Esophagus (tissue), 2 donors: Measurements from ENCODE around the gene CTNNA2. TPM values are rescaled to one million over a fixed set of nuclear protein-coding genes. Genes with fewer than 3 reads are reported as not detected.

ENCODE experiments used
- H3K27ac ChIP-seq, 2 donors: one replicate each; pipeline ENCODE4 v1.5.1; 2013; ENCODE audit warnings: low read depth in 2 of 2, mild to moderate bottlenecking in 2 of 2, inconsistent platforms in 1 of 2, low read length in 1 of 2, moderate library complexity in 1 of 2
- H3K27me3 ChIP-seq, 2 donors: one replicate each; pipeline ENCODE4 v1.6.1; 2013; ENCODE audit warnings: low read length in 2 of 2, control low read depth in 1 of 2, mild to moderate bottlenecking in 1 of 2; ENCODE audit not compliant: insufficient read depth in 2 of 2, control insufficient read depth in 1 of 2
- H3K36me3 ChIP-seq, 2 donors: one replicate each; pipeline ENCODE4 v1.6.1; 2013; ENCODE audit warnings: low read length in 1 of 2; ENCODE audit not compliant: control insufficient read depth in 2 of 2, insufficient read depth in 2 of 2
- H3K4me1 ChIP-seq, 2 donors: one replicate each; pipeline ENCODE4 v1.6.1; 2013; ENCODE audit warnings: low read length in 1 of 2; ENCODE audit not compliant: control insufficient read depth in 2 of 2, insufficient read depth in 2 of 2
- H3K4me3 ChIP-seq, 2 donors: one replicate each; pipeline ENCODE4 v1.5.1; 2013; ENCODE audit warnings: low read length in 2 of 2, mild to moderate bottlenecking in 2 of 2, low read depth in 1 of 2, moderate library complexity in 1 of 2
- H3K9me3 ChIP-seq, 2 donors: one replicate each; pipeline ENCODE4 v1.6.1; 2013; ENCODE audit warnings: mild to moderate bottlenecking in 2 of 2, low read depth in 1 of 2, low read length in 1 of 2, moderate library complexity in 1 of 2; ENCODE audit not compliant: control insufficient read depth in 2 of 2, insufficient read depth in 1 of 2
- WGBS, 2 donors: extraction: QIAGEN DNeasy Blood & Tissue Kit; methylation state at CpG; one replicate each; pipeline ENCODE4 v1.1.7; 2013; 5-methylcytosine and 5-hydroxymethylcytosine counted together
- polyA plus RNA-seq, 2 donors: library from polyadenylated mRNA; stranded (reverse); fragments of 200-250 nt; gene quantifications; one replicate each; pipeline ENCODE4 v1.2.3, GENCODE V29; 2013
- donor health status: healthy with polysubstance abuse.
- donor health status: Bipolar disorder and iron deficiency.

CTNNA2 gene
- polyA plus RNA-seq, 2 donors: 0.02 TPM; not detected in 1

DNA sequence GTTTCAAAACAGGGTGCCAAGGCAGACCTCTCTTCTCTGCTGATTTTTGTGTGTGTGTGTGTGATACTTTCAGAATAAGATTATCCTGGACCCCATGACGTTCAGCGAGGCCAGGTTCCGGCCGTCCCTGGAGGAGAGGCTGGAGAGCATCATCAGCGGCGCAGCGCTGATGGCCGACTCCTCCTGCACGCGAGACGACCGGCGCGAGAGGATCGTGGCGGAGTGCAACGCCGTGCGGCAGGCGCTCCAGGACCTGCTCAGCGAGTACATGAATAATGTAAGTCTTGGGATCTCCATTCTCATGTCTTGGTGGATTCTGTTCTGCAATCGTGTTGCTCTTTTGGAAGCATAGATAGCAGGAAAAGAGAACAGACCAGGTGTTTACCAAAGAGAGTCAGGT, 396.7 kb downstream of the CTNNA2 start:
- Histone ChIP-seq H3K27ac (no peak overlapping the region), H3K36me3 (no peaks in the 10 kb centered on the region), H3K4me3 (no peak overlapping the region), H3K27me3 (no peaks in the 10 kb centered on the region), H3K9me3 (no peaks in the 10 kb centered on the region), H3K4me1 (no peaks in the 10 kb centered on the region)
- 92 to 94% methylated on average over 22 of the region's 22 CpGs for WGBS, 2 donors

- Histone ChIP-seq H3K4me1 (no peaks in the 10 kb centered on the region), H3K36me3 (no peaks in the 10 kb centered on the region), H3K27me3 (no peaks in the 10 kb centered on the region), H3K4me3 (no peak overlapping the region), H3K9me3 (no peaks in the 10 kb centered on the region), H3K27ac (no peak overlapping the region)
- WGBS, 2 donors: 63 to 70% methylated on average over 1 of the region's 1 CpG
Observed at GRCh38 chr2:79910643-79911042, 397.8 kb downstream of the CTNNA2 start.

DNA sequence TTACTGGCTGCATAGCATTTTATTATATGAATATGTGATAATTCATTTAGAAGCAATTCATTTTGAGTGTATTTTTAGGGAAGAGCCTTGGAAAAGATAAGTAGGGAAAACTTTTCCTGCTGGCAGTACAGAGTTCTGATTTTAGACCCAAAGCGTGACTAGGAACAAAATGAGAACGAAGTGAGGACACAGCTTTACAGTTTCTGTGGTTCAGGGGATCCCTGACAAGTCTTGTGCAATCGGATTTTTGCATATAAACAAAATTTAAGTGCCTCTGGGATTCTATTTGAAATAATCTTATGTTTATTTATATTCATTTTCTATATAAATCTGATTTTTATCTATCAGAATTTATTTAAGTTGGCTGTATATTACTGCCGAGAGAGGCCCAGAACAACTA, 402.6 kb downstream of the CTNNA2 start:
- 60 to 67% methylated on average over 4 of the region's 4 CpGs for WGBS, 2 donors
- H3K9me3 ChIP-seq: no peaks in the 10 kb centered on the region

GRCh38 chr2:79916285-79916684, 403.4 kb downstream of the CTNNA2 start:
- no peaks in the 10 kb centered on the region for H3K9me3 ChIP-seq

More for the DNA sequence above, 402.6 kb downstream of the CTNNA2 start:
- no peaks in the 10 kb centered on the region for H3K27me3 ChIP-seq
- H3K27ac ChIP-seq: no peak overlapping the region
- no peak overlapping the region for H3K4me3 ChIP-seq
- H3K4me1 ChIP-seq: no peaks in the 10 kb centered on the region
- H3K36me3 ChIP-seq: no peaks in the 10 kb centered on the region

DNA sequence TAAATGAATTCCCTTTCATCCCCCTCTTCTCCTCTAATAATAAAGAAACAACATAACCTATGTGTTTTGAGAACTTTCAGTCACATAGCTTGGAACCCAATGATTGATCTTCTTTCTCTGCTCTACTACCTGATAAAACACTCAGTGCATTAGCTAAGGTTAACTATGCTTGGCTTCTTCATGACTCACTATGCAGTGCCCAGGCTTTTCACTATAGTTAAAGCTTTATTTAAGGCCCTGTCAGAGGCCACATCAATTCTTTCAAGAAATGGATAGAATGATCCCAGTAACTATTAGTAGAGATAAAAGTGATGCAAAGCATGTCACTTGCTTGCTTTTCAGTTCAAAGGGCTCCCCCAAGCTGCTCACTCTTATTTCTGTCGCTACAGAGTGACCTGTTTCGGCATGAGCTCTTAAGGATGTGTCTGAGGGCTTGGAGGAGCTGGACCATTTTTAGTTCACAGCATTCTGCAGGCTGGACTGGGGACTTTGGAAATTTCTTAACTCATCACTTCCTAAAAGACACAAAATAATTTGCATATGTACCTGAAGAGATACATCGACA, 407.7 kb downstream of the CTNNA2 start:
- no peaks in the 10 kb centered on the region for H3K36me3 ChIP-seq
- no peak overlapping the region for H3K27ac ChIP-seq
- H3K4me1 ChIP-seq: no peaks in the 10 kb centered on the region
- 38 to 60% methylated on average over 3 of the region's 3 CpGs for WGBS, 2 donors
- no peaks in the 10 kb centered on the region for H3K9me3 ChIP-seq
- no peak overlapping the region for H3K4me3 ChIP-seq
- H3K27me3 ChIP-seq: no peaks in the 10 kb centered on the region

More at GRCh38 chr2:79916285-79916684, 403.4 kb downstream of the CTNNA2 start:
- Histone ChIP-seq H3K27ac (no peak overlapping the region), H3K27me3 (no peaks in the 10 kb centered on the region), H3K4me3 (no peak overlapping the region), H3K4me1 (no peaks in the 10 kb centered on the region), H3K36me3 (no peaks in the 10 kb centered on the region)
- WGBS, 2 donors: 76 to 88% methylated on average over 2 to 3 of the region's 4 CpGs

- H3K27ac ChIP-seq: no peak overlapping the region
- H3K9me3 ChIP-seq: no peaks in the 10 kb centered on the region
- 69 to 81% methylated on average over 3 of the region's 3 CpGs for WGBS, 2 donors
- no peaks in the 10 kb centered on the region for H3K36me3 ChIP-seq
- H3K4me3 ChIP-seq: no peak overlapping the region
- no peaks in the 10 kb centered on the region for H3K4me1 ChIP-seq
- H3K27me3 ChIP-seq: no peaks in the 10 kb centered on the region
Observed at GRCh38 chr2:79929624-79930023, 416.8 kb downstream of the CTNNA2 start.

DNA sequence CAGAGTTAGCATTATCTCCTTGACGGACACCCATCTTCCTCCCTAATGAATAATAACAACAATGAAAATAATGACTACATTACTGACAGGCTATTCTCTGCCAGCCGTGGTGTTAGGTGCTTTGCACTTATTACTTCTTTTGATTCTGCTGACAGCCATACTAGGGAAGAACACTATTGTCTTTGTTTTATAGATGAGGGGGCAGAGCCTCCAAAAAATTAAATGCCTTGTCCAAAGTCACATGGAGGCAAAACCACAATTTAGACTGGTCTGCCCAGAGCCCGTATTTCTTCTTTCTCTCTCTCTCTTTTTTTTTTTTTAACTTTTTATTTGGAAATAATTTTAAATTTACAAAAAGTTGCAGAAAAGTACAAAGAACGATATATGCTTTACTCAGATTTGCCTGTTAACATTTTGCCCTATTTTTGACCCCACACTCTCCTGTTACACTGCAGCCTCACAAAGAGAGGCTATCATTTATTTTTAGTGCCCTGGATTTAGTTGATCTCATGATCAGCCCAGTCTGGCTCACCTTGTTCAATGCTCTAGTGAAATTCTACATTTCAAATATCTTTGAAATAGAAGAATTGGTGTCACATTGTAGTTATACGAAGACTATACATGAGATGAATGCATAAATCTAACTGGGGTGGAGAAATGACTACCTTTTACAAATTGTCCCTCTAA, 422.3 kb downstream of the CTNNA2 start:
- Histone ChIP-seq H3K4me1 (no peaks in the 10 kb centered on the region), H3K4me3 (no peak overlapping the region), H3K27me3 (no peaks in the 10 kb centered on the region), H3K36me3 (no peaks in the 10 kb centered on the region), H3K27ac (no peak overlapping the region), H3K9me3 (no peaks in the 10 kb centered on the region)
- 43 to 46% methylated on average over 5 of the region's 5 CpGs for WGBS, 2 donors

- Histone ChIP-seq H3K27ac (no peak overlapping the region), H3K36me3 (no peaks in the 10 kb centered on the region), H3K4me1 (no peaks in the 10 kb centered on the region), H3K9me3 (no peaks in the 10 kb centered on the region), H3K4me3 (no peak overlapping the region), H3K27me3 (no peaks in the 10 kb centered on the region)
- 5 to 7% methylated on average over 9 of the region's 9 CpGs for WGBS, 2 donors
Observed at GRCh38 chr2:79935771-79936657, 423.2 kb downstream of the CTNNA2 start.

DNA sequence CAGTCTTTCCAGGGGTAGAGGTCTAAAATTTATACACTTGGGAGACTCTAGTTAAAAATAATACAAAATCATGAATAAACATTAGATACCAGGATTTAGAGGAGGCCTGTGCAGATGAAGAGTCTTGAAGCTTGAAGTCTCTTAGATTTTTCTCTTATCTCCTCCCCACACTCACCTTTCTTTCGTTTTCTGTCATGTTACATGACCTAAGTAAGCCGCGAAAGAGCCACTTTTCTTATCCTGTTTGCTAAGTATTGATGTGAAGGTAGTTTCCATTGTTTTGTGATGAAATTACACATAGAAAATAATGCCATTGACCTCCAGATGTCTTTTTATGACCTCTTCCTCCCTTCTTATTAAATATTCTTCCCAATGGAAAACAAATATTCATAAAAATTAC, 423.9 kb downstream of the CTNNA2 start:
- Histone ChIP-seq H3K4me3 (no peak overlapping the region), H3K9me3 (no peaks in the 10 kb centered on the region), H3K4me1 (no peaks in the 10 kb centered on the region), H3K27ac (no peak overlapping the region), H3K27me3 (no peaks in the 10 kb centered on the region), H3K36me3 (no peaks in the 10 kb centered on the region)
- WGBS, 2 donors: 85 to 86% methylated on average over 3 of the region's 3 CpGs
